ENCODE data around the gene IRS2.

IRS2 gene

DNA sequence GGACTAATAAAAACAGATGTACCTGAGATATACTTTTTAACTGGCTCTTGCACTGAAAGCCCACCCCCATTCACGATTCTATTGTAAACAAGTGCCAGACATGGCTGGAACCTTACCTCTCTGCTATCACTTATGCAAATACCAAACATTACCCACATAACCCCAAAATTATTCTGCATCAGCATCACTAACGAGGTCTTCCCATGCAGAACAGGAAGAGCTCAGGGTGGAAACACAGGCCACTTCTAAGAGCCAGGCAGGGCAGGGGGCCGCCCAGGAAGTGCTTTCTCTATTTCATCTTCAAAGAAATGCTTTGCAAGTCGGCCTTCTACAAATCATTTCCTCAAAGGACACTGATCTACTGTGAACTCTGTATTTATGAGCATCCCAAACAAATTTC lies 7.3 kb downstream of the IRS2 start:
- DNase-seq, result no peak

GRCh38 chr13:109778102-109778542 lies 8.3 kb downstream of the IRS2 start:
- no peak for DNase-seq

DNA sequence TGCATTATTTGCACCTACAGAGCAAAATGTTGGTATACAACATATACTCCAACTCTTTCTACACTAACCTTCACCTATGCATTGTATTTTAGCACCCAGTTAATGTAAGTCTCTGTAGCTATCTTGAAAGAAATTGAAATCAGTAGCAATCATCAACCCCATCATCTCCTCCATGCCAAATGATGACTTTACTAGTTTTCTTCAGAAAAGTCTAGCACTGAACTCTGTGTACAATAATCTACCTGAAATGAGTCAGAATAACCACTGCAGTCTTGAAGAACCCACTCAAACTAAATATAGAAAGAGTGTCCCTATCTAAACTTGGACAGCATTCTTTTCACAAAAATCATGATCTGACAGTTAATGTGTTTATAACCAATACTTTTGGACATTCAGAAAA lies 9.8 kb downstream of the IRS2 start:
- no peak for DNase-seq

DNA sequence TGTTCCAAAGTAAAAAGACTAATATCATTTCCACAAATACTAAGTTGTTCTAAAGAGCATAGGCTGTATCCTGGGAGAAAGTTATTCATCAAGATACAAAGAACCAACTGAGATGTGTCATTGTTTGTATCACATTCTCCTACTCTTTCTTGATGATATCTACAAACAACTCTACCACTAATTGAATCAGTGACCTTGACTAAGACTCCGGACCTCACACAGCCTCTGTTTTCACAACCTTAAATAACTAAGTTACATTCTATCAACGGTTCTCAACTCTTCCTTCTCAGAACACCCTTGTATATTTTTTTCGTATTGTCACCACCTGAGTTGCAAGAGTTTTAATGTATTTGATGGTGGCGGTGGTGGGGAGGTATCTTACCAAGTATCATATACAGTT lies 12.6 kb downstream of the IRS2 start:
- no peak for DNase-seq

DNA sequence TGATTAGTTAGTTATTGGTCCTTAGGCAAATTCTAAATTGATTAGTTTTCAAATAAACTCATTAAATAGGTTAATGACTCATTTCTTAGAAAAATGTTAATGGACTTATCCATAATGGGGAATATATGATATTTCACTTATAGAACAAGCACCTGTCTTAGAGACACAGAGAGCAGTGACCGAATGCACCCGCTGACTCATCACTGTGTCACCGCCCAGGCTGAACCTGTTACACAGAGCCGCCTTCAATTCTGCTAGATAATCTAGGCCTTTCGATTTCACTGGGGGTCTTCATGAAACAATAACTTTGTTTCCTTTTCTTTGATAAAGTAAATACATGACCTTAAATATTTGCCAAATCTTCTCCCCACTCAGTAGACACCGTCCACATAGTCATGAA lies 13.1 kb downstream of the IRS2 start:
- DNase-seq, result no peak

GRCh38 chr13:109771926-109772325 lies 14.5 kb downstream of the IRS2 start:
- no peak for DNase-seq

- no peak for DNase-seq
Observed at GRCh38 chr13:109770436-109770835, 15.9 kb downstream of the IRS2 start.

GRCh38 chr13:109769921-109770320 lies 16.5 kb downstream of the IRS2 start:
- DNase-seq, result no peak

DNA sequence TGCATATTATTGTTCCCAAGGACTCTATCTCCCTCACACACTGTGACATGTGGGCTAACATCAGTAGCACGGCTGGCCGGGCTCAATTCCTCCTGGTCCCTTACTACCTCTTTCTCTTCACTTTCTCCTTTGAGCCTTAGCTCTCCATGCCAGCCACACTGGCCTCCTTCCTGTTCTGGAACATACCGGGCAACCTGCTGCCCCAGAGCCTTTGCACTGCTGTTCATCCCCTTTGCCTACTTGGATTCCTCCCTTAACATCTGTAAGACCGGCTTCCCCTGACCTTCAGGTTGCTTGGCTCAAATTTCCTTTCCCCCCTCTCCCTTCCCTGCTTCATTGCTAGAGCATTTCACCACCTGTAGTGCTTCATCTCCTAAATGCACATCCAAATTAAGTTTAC lies 17.1 kb downstream of the IRS2 start:
- no peak for DNase-seq

- no peak for DNase-seq
Observed at GRCh38 chr13:109768616-109769015, 17.8 kb downstream of the IRS2 start.

- DNase-seq, result no peak
Observed at GRCh38 chr13:109768176-109768575, 18.2 kb downstream of the IRS2 start.

DNA sequence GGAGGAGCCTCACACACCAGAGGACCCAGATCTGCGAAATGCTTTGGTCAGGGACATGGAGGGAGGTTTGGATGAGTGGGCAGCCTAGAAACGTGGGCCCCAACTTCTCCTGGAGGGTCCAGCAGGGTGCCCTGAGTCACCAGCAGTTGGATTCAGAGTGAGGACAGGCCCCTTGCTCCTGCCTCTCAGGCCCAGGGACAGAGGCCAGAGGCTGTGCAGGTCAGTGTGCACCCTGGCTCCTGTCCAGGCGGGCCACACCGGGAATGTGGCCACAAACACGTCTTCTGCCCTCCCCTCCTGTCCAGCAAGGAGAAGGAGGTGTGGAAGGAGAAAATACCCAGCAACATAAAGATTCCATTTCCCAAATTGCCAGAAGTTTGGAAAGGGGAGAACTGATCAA lies 19.4 kb downstream of the IRS2 start:
- no peak for DNase-seq

DNA sequence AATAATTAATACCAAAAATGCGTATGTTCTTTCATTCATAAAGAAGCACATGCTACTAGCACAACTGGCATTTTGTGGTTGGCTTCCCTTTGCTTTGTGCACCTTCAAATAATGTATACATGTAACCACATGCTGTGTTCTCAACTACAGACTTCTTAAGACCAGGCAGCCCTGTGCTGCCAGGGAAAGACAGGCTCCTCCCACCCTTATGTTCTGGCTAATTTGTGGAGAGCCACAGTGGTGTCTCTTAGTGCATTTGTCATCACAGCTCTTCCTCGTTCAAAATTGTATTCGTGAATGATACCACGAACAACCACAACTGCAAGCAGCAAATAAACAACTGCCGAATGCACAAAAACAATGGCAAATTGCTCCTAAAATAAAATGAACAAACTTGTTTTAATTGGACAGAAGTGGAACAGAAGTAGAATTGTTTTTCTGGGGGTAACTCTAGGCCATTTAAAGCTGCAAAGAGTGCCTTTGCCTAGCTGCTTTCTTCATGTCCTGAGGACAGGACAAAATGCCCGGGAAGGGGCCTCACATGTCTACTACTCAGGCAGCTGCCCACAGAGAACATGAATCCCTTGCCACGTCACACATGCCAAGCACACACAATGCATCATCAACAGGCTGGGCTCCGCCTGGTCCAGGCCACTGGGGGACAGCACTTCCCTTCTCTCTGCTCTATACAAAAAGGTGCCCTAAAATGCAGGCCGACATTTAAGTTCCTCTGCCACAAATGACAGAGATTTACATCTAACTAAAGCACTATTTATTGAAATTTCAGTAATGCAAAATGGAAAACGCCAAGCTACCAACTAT lies 21.7 kb downstream of the IRS2 start:
- DNase-seq, result no peak

- DNase-seq, result no peak
Observed at GRCh38 chr13:109764045-109764444, 22.3 kb downstream of the IRS2 start.

DNA sequence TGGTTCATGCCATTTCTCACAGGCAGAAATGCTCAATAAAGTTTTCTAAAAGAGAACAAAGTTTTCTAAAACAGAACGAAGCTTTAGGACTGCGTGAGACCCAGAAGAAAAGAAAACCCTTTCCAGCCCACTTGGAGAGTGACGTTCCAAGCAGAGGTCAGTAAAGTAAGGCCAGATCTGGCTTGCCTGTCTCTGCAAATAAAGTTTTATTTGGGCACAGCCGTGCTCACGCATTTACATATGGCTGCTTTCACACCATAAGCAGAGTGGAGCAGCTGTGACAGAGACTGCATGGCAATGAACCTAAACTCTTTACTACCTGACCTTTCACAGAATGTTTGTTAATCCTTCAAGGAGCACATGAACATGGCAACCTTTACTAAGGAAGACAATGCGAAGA lies 23.6 kb downstream of the IRS2 start:
- DNase-seq, result no peak

DNA sequence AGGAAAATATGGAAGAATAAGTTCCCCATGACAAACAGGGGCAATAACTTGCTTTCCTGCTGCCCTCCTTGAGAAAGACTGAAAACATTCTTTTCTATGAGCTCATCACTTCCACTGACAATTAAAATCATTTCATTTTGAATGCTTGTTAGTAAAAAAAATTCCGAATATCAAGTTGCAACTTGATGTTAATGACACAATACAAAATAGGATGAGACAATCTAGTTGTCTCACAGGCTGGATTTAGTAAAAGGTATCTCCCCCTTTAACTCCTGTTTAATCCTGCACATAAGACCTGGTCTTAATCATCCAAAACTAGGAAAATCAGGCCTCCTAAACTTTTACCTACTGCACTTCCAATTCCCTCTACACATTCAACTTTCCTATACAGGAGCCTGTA lies 24.7 kb downstream of the IRS2 start:
- DNase-seq, result no peak

GRCh38 chr13:109760951-109761350 lies 25.4 kb downstream of the IRS2 start:
- DNase-seq, result no peak

DNA sequence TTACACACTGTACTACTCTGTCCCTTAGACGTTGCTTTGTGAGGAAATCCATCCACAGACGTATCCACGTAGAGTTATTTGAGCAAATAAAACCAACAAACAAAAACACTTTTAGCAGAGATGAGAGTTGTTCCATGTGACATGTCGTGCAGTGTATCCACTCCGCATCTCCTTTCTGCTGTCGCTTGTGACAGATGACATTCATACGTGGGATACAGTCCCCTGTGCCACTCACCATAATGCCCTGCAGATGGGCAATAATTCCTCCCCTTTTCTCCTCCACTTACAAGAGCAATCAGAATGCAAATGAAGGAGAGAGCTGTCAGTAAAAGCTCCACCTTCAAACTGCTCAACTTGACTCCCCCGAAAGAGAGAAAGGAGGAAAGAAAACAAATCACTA lies 26.0 kb downstream of the IRS2 start:
- no peak for DNase-seq

- DNase-seq, result no peak
Observed at GRCh38 chr13:109759609-109760008, 26.8 kb downstream of the IRS2 start.

DNA sequence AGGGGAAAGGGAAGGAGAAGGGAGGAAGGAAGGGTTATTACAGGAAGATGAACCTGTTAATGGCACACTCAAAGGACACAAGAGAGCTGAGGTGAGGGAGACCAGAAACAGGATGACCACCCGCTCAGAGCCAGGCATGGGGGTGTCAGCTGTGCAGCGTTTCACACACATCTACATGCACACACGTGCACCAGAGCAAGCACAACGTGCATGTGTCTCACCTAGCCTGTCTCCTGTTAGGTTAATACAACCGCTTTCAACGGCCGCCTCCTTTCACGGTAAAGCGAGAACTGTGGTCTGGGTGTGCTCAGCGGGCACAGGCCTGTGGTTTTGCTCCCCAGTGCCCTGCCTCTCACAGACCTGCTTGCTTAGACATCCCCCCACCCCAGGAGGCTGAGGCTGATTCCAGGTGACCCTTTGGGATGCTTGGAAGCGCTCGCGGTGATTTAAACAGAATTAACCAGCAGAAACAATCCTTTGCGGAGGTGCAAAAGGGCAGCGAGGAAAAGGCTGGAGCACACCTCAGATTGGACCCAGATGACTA lies 27.4 kb downstream of the IRS2 start:
- no peak for DNase-seq

DNA sequence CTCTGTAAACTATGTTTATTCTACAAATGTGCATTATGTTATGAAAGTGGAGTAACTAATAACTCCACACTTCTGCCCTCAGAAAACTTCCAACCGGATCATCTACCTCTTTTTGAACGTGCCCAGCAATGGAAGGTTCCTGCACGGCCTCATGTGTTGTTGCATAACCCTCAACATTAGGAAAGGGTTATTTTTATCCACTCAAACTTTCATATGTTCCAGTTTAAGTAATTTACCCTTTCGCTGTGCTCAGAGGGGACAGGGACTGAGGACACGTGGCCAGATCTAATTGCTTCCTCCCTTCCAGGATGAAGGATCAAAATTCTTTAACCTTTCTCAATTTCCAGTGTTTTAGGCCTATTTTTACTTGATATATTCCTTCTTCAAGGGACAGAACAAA lies 29.6 kb downstream of the IRS2 start:
- DNase-seq, result no peak

GRCh38 chr13:109755997-109756396 lies 30.4 kb downstream of the IRS2 start:
- DNase-seq, result no peak

- peak; percentile 38 for DNase-seq
Observed at GRCh38 chr13:109755551-109755950, 30.8 kb downstream of the IRS2 start.

- DNase-seq, result no peak
Observed at GRCh38 chr13:109751477-109751876, 34.9 kb downstream of the IRS2 start.

DNA sequence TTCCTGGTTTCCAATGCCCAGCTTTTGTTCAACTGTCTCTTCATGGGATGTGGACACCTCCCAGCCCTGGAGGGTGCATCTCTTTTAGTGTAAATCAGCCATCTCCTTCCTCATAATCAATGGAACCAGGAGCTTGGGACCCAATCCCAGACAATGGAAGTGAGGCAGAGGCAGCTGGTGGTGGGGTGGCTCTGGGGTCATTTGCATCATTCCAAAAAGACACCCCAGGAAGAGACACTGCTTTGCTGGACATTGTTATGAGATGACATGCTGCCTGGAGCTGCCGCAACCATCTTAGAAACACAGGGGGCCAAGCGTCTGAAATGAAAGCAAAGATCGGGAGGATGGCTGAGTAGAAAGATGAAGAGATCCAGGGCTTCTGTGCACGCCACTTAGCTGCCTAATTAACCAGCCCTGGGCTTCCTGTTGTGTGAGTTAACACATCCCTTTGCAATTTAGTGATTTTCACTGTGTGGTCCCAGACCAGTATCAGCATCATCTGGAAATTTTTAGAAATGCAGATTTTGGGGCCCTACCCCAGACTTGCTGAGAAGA lies 36.1 kb downstream of the IRS2 start:
- DNase-seq, result no peak
